ENCODE measurements around the gene SEMA3D.

- TF ChIP-seq CTCF (IDR thresholded peaks at IDR 0.05) (no peak), POLR2A (IDR thresholded peaks at IDR 0.05) (no peak)
Measured at GRCh38 chr7:84971360-84971759, 215.5 kb downstream of the SEMA3D start.

All from prostate gland (tissue), 2 donors.